Gastrocnemius medialis (tissue), 4 donors: Measurements from ENCODE around the gene NAALADL1. TPM values are rescaled to one million over a fixed set of nuclear protein-coding genes. Genes with fewer than 3 reads are reported as not detected.

Source experiments
- ATAC-seq, 2 donors: fragments of 150-250 bp; one replicate each; pipeline ENCODE4 v1.9.1; 2016
- DNase-seq, 2 donors: peaks; one replicate each; pipeline ENCODE4 v3.0.0-alpha.2; 2019
- H3K27ac ChIP-seq, 4 donors: fragments of 200-600 bp; sonication (generic); 1 replicate in 1 of 4; 2 replicates in 3 of 4; pipeline ENCODE4 v1.5.1; 2016 to 2018; ENCODE audit warnings: mild to moderate bottlenecking in 2 of 4, moderate library complexity in 1 of 4
- H3K27me3 ChIP-seq, 3 donors: fragments of 200-600 bp; sonication (generic) in 2 of 3; 1 replicate in 1 of 3; 2 replicates in 2 of 3; pipeline versions ENCODE4 v1.5.1 to v1.6.0; 2016 to 2019; ENCODE audit warnings: mild to moderate bottlenecking in 1 of 3, moderate library complexity in 1 of 3
- H3K36me3 ChIP-seq, 2 donors: fragments of 200-600 bp; sonication (generic) in 1 of 2; one replicate each; pipeline ENCODE4 v1.5.1; 2017 to 2018
- H3K4me1 ChIP-seq, 2 donors: fragments of 200-600 bp; sonication (generic) in 1 of 2; one replicate each; pipeline ENCODE4 v1.5.1; 2016 to 2017; ENCODE audit warnings: mild to moderate bottlenecking in 2 of 2
- H3K4me3 ChIP-seq, 4 donors: fragments of 200-600 bp; sonication (generic) in 3 of 4; 1 replicate in 1 of 4; 2 replicates in 3 of 4; pipeline ENCODE4 v1.5.1; 2016 to 2019; ENCODE audit warnings: mild to moderate bottlenecking in 2 of 4
- H3K9me3 ChIP-seq, 3 donors: fragments of 200-600 bp; sonication (generic) in 2 of 3; 1 replicate in 1 of 3; 2 replicates in 2 of 3; pipeline ENCODE4 v1.5.1; 2016 to 2019
- POLR2A ChIP-seq, 2 donors: fragments of 450-650 bp; IDR thresholded peaks; one replicate each; pipeline ENCODE4 v1.6.1; 2017; ENCODE audit warnings: antibody characterized with exemption in 2 of 2, mild to moderate bottlenecking in 2 of 2, moderate library complexity in 2 of 2
- in situ Hi-C, 4 donors: fragments of 200-750 bp; cut with MboI; loops; one replicate each; pipeline versions ENCODE4 v1.15.0 to v1.8.0; 2017; ENCODE audit warnings: low sequenced_read_pairs in 4 of 4
- intact Hi-C: fragments of 100-400 bp; cut with DNase I; formaldehyde crosslinking; loops from one replicate; pipeline ENCODE4 v1.15.1; 2023; ENCODE audit warnings: low total_unique reads
- total RNA-seq, 4 donors: library from RNA; depleted of rRNA; stranded (reverse); fragments of >200 nt; gene quantifications; one replicate each; pipeline versions ENCODE4 v1.1.0 to v1.2.3, GENCODE V29; 2016
- TF ChIP-seq, protein P1 (sequence below), 5 experiments: fragments of 450-650 bp in 3 of 5; fragments of 200-600 bp in 2 of 5; sonication (generic) in 2 of 5; IDR thresholded peaks in 4 of 5; conservative IDR thresholded peaks in 1 of 5; 1 replicate in 4 of 5; 2 replicates in 1 of 5; pipeline ENCODE4 v1.5.1; 2016 to 2019; ENCODE audit warnings: antibody characterized with exemption in 5 of 5, mild to moderate bottlenecking in 3 of 5, moderate library complexity in 3 of 5

The NAALADL1 gene
- total RNA-seq, 4 donors from 2014 or later, result 0.22 to 4.0 (median 2.6) TPM

DNA sequence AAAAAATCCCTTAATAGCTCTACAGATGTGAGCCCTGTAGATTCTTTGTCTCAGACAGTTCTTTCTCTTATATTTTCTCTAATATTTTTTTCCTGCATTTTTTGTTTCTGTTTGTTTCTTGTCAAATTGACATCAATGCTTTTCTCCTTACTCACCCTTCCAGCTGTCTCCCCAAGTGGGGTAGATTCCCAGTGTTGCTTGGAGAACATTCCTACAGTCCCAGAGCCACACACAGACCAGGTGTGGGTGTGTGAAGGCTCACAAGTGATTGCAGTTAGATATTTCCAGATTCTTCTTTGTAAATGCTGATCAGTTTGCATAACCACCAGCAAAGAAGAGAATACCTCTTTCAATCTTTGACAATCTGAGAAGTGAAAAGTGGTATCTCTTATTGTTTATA lies 45.1 kb upstream of the NAALADL1 start:
- Histone ChIP-seq H3K9me3 (no peaks in the 10 kb centered on the region), H3K27me3 (no peaks in the 10 kb centered on the region), H3K36me3 (peaks cover 0 to 11% of the 10 kb centered on the region in 2 donors), H3K4me3 (no peak overlapping the region), H3K4me1 (peaks cover 46 to 51% of the 10 kb centered on the region in 2 donors), H3K27ac (peak overlapping the region in 3 of 4 donors; percentile 41 to 68 (median 50))
- DNase-seq, result no peak
- intact Hi-C loops, result no loop called here
- in situ Hi-C loops, result no loop called here
- ATAC-seq, result no peak
- TF ChIP-seq POLR2A (IDR thresholded peaks at IDR 0.05), result no peak
- TF ChIP-seq, protein P1, sequence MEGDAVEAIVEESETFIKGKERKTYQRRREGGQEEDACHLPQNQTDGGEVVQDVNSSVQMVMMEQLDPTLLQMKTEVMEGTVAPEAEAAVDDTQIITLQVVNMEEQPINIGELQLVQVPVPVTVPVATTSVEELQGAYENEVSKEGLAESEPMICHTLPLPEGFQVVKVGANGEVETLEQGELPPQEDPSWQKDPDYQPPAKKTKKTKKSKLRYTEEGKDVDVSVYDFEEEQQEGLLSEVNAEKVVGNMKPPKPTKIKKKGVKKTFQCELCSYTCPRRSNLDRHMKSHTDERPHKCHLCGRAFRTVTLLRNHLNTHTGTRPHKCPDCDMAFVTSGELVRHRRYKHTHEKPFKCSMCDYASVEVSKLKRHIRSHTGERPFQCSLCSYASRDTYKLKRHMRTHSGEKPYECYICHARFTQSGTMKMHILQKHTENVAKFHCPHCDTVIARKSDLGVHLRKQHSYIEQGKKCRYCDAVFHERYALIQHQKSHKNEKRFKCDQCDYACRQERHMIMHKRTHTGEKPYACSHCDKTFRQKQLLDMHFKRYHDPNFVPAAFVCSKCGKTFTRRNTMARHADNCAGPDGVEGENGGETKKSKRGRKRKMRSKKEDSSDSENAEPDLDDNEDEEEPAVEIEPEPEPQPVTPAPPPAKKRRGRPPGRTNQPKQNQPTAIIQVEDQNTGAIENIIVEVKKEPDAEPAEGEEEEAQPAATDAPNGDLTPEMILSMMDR (IDR thresholded peaks at IDR 0.05 in 4 of 5, conservative IDR thresholded peaks at IDR 0.05 in 1 of 5), result no peak

DNA sequence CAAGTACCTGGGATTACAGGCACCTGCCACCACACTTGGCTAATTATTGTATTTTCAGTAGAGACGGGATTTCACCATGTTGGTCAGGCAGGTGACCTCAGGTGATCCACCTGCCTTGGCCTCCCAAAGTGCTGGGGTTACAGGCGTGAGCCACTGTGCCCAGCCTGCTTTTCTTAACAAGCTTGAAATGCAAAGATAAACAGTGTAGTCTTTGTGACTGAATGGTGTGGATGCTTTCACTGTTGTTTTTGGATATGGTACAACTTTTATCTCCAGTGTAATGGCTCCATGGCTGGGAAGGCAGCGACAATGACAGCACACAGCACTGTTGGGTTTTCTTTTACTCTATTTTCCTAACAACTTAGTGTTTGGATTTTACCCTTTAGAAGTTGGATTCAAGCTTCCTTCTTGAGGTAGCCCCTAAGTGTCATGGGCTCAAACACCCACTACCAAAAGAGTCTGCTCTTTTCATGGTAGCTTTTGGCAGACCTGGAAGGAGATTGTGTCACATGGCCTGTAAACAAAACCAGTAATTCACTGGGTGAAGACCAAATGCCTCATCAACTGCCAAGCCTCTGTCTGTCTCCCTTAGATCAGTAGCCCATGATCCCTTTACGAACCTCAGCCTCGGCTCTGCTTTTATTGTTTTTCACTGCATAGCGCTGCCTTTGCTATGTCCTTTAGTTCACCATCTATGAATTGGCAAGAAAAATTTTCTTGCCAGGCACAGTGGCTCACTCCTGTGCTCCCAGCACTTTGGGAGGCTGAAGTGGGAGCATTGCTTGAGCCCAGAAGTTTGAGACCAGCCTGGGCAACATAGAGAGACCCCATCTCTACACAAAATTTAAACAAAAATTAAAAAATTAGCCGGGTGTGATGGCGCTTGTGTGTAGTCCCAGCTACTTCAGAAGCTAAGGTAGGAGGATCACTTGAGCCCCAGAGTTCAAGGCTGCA lies 44.1 kb upstream of the NAALADL1 start:
- peaks cover 54 to 55% of the 10 kb centered on the region in 2 donors for H3K4me1 ChIP-seq
- TF ChIP-seq, protein P1 (IDR thresholded peaks at IDR 0.05 in 4 of 5, conservative IDR thresholded peaks at IDR 0.05 in 1 of 5), result no peak
- TF ChIP-seq POLR2A (IDR thresholded peaks at IDR 0.05), result no peak
- H3K4me3 ChIP-seq, result no peak overlapping the region
- no peak for DNase-seq
- peak; percentile 48 to 58 for ATAC-seq
- H3K27me3 ChIP-seq, result no peaks in the 10 kb centered on the region
- intact Hi-C loops, result no loop called here
- peak overlapping the region; percentile 50 to 68 (median 60) for H3K27ac ChIP-seq
- H3K36me3 ChIP-seq, result peaks cover 0 to under 1% of the 10 kb centered on the region in 2 donors
- H3K9me3 ChIP-seq, result no peaks in the 10 kb centered on the region
- in situ Hi-C loops, result no loop called here

DNA sequence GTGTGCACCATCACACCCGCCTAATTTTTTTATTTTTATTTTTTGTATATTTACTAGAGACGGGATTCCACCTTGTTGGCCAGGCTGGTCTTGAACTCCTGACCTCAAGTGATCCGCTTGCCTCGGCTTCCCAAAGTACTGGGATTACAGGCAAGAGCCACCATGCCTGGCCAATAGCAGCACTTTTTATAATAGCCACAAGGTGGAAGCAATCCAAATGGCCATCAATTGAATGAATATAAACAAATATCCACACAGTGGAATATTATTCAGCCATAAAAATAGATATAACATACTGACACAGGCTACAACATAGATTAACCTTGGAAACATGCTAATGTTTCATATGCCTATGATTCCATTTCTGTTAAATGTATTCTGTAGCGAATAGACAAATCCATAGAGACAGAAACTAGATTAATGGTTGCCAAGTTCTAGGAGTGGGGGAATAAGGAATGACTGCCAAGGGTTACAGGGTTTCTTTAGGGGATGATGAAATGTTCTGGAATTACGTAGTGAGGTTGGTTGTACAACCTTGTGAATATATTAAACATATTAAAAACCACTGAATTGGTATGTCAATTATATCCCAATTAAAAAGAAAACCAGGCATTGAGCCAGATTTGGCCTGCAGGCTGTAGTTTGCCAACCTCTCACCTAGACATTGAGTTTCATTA lies 42.5 kb upstream of the NAALADL1 start:
- H3K4me1 ChIP-seq, result peaks cover 61 to 63% of the 10 kb centered on the region in 2 donors
- H3K36me3 ChIP-seq, result no peaks in the 10 kb centered on the region
- H3K27me3 ChIP-seq, result no peaks in the 10 kb centered on the region
- peak overlapping the region; percentile 2 to 68 (median 38) for H3K27ac ChIP-seq
- in situ Hi-C loops, result no loop called here
- no peak overlapping the region for H3K4me3 ChIP-seq
- no peaks in the 10 kb centered on the region for H3K9me3 ChIP-seq
- intact Hi-C loops, result no loop called here
- TF ChIP-seq POLR2A (IDR thresholded peaks at IDR 0.05), result no peak
- TF ChIP-seq, protein P1 (IDR thresholded peaks at IDR 0.05 in 4 of 5, conservative IDR thresholded peaks at IDR 0.05 in 1 of 5), result no peak
- no peak for DNase-seq
- ATAC-seq, result no peak

GRCh38 chr11:65096926-65097325 lies 38.6 kb upstream of the NAALADL1 start:
- ATAC-seq (peak in 1 of 2 donors; percentile 5), DNase-seq (no peak)
- in situ Hi-C loops (no loop called here), intact Hi-C loops (loop anchor here (1.0 to 5.0 kb wide), 4 partner anchors 13 to 180 kb away; partner anchors contain the start of genes ATG2A, CDCA5, SNX15 and ZFPL1)
- Histone ChIP-seq H3K4me1 (peaks cover 37 to 38% of the 10 kb centered on the region in 2 donors), H3K9me3 (no peaks in the 10 kb centered on the region), H3K27me3 (no peaks in the 10 kb centered on the region), H3K36me3 (no peaks in the 10 kb centered on the region), H3K4me3 (peak overlapping the region; percentile 88 to 96 (median 89)), H3K27ac (peak overlapping the region; percentile 91 to 97 (median 93))
- TF ChIP-seq, protein P1 (IDR thresholded peaks at IDR 0.05 in 4 of 5, conservative IDR thresholded peaks at IDR 0.05 in 1 of 5), result no peak
- no peak for TF ChIP-seq POLR2A (IDR thresholded peaks at IDR 0.05)
